ENCODE results near the gene PCDHGA10. TPM values are rescaled to one million over a fixed set of nuclear protein-coding genes. Genes with fewer than 3 reads are reported as not detected.
"Not testable (repeated sequence)": the region's sequence is repeated elsewhere in the genome, so short reads cannot be mapped to it uniquely, and the experiment has no call there.

PCDHGA10 gene
- total RNA-seq, 4 donors from 2014 or later = 4.1 to 8.0 (median 7.3) TPM

- peaks cover 0 to 39% (median 0%) of the 10 kb centered on the region in 4 donors for H3K27me3 ChIP-seq
- H3K9me3 ChIP-seq = peaks cover 4 to 96% (median 86%) of the 10 kb centered on the region in 3 donors
- H3K4me1 ChIP-seq = peaks cover 0 to 4% (median 0%) of the 10 kb centered on the region in 3 donors
- peaks cover 0 to 8% (median 0%) of the 10 kb centered on the region in 3 donors for H3K36me3 ChIP-seq
- intact Hi-C loops (cut with DNase I) = loop anchor here (10.0 kb wide), 2 partner anchors 111 to 141 kb away; no protein-coding TSS in a partner anchor
- peak overlapping the region in 1 of 4 donors; percentile 30 for H3K27ac ChIP-seq
- TF ChIP-seq POLR2A (IDR thresholded peaks at IDR 0.05) (no peak), CTCF (IDR thresholded peaks at IDR 0.05) (no peak)
- H3K4me3 ChIP-seq = peak overlapping the region; percentile 20 to 56 (median 36)
- WGBS, 2 donors = 21 to 25% methylated on average over 16 to 25 of the region's 25 CpGs
- DNase-seq = no peak
These were observed 818 bp downstream of the PCDHGA10 start for GRCh38 chr5:141413540-141414069.

GRCh38 chr5:141414548-141415274, 1.9 kb downstream of the PCDHGA10 start:
- H3K4me3 ChIP-seq, H3K4me1 ChIP-seq, DNase-seq, H3K27ac ChIP-seq: not testable (repeated sequence)
- H3K9me3 ChIP-seq = peaks cover 13 to 96% (median 86%) of the 10 kb centered on the region in 3 donors
- intact Hi-C loops (cut with DNase I) = loop anchor here (10.0 kb wide), 2 partner anchors 110 to 140 kb away; no protein-coding TSS in a partner anchor
- H3K36me3 ChIP-seq = peaks cover 0 to 14% (median 0%) of the 10 kb centered on the region in 3 donors
- 23 to 32% methylated on average over 2 to 9 of the region's 46 CpGs for WGBS, 2 donors
- peaks cover 0 to 38% (median 0%) of the 10 kb centered on the region in 4 donors for H3K27me3 ChIP-seq

GRCh38 chr5:141415275-141415618, 2.5 kb downstream of the PCDHGA10 start:
- DNase-seq, H3K4me3 ChIP-seq, H3K4me1 ChIP-seq, H3K27ac ChIP-seq: not testable (repeated sequence)
- WGBS, 2 donors = 23 to 28% methylated on average over 7 to 20 of the region's 24 CpGs
- H3K36me3 ChIP-seq = peaks cover 0 to 16% (median 0%) of the 10 kb centered on the region in 3 donors
- H3K9me3 ChIP-seq = peaks cover 19 to 96% (median 85%) of the 10 kb centered on the region in 3 donors
- intact Hi-C loops (cut with DNase I) = loop anchor here (10.0 kb wide), 2 partner anchors 110 to 140 kb away; no protein-coding TSS in a partner anchor
- peaks cover 0 to 37% (median 0%) of the 10 kb centered on the region in 4 donors for H3K27me3 ChIP-seq

- H3K4me3 ChIP-seq = peak within 1 kb of the TSS in 3 of 4 donors; percentile 42 to 57 (median 45)
- H3K4me1 ChIP-seq, H3K36me3 ChIP-seq, DNase-seq: not testable (repeated sequence)
- intact Hi-C loops (cut with DNase I) = loop anchor here (10.0 kb wide), 2 partner anchors 107 to 137 kb away; no protein-coding TSS in a partner anchor
- peak within 1 kb of the TSS in 2 of 4 donors; percentile 51 to 56 for H3K27ac ChIP-seq
- peaks cover 0 to 51% (median 0%) of the 10 kb centered on the region in 4 donors for H3K27me3 ChIP-seq
- peaks cover 23 to 100% (median 94%) of the 10 kb centered on the region in 3 donors for H3K9me3 ChIP-seq
- WGBS, 2 donors = 20 to 22% methylated on average over 17 to 22 of the region's 47 CpGs
- TF ChIP-seq CTCF (IDR thresholded peaks at IDR 0.05) = peak; percentile 23 to 67 (median 58)
These were observed 4.8 kb downstream of the PCDHGA10 start, which contains the start of gene PCDHGB7 for GRCh38 chr5:141417494-141418172. PCDHGB7 (plus strand) TSS chr5:141417677; CDS start chr5:141417860, 183 bp downstream.

GRCh38 chr5:141419074-141419880, 6.5 kb downstream of the PCDHGA10 start:
- no peak for DNase-seq
- peak overlapping the region in 1 of 4 donors; percentile 57 for H3K4me3 ChIP-seq
- whole genome bisulfite sequencing, 2 donors = 34 to 47% methylated on average over 8 to 14 of the region's 74 CpGs

More at GRCh38 chr5:141419074-141419880, 6.5 kb downstream of the PCDHGA10 start:
- Histone ChIP-seq H3K4me1 (peaks cover 0 to 8% (median 0%) of the 10 kb centered on the region in 3 donors), H3K27me3 (peaks cover 0 to 47% (median 0%) of the 10 kb centered on the region in 4 donors), H3K9me3 (peaks cover 23 to 100% (median 92%) of the 10 kb centered on the region in 3 donors), H3K36me3 (peaks cover 0 to 9% (median 0%) of the 10 kb centered on the region in 3 donors), H3K27ac (no peak overlapping the region)
- TF ChIP-seq POLR2A (IDR thresholded peaks at IDR 0.05) (no peak), CTCF (IDR thresholded peaks at IDR 0.05) (no peak)
- intact Hi-C loops (cut with DNase I) = loop anchor here (10.0 kb wide), 2 partner anchors 106 to 136 kb away; no protein-coding TSS in a partner anchor
